ENCODE measurements around the gene ATP2B2. TPM values are rescaled to one million over a fixed set of nuclear protein-coding genes. Genes with fewer than 3 reads are reported as not detected.

ATP2B2 gene
- total RNA-seq, 4 donors from 2014 or later, result 0.42 to 2.0 (median 1.1) TPM

DNA sequence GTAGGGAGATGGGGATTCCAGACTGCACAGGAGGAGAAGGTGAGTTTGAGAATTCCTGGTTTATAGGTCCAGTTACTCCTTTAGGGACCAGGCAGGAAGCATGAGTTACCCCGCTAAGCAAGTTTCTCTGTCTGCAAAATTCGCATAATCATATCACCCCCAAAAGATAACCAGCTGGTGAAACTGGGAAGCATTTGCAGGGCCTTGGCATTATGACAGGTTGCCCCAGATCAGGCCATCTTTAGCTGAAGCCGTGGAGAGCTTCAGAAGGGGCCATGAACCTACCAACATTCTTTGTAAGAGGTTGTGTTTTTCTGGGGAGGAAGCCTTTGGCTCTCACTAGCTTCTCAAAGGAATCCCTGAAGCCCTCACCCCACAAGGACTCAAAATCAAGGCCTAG, 29.4 kb downstream of the ATP2B2 start:
- Histone ChIP-seq H3K27ac (no peak overlapping the region), H3K27me3 (peaks cover 0 to 9% of the 10 kb centered on the region in 2 donors), H3K9me3 (peaks cover 0 to 10% (median 0%) of the 10 kb centered on the region in 4 donors), H3K4me3 (no peak overlapping the region), H3K4me1 (peaks cover 0 to 3% (median 0%) of the 10 kb centered on the region in 4 donors), H3K36me3 (no peaks in the 10 kb centered on the region)
- TF ChIP-seq, protein P1, sequence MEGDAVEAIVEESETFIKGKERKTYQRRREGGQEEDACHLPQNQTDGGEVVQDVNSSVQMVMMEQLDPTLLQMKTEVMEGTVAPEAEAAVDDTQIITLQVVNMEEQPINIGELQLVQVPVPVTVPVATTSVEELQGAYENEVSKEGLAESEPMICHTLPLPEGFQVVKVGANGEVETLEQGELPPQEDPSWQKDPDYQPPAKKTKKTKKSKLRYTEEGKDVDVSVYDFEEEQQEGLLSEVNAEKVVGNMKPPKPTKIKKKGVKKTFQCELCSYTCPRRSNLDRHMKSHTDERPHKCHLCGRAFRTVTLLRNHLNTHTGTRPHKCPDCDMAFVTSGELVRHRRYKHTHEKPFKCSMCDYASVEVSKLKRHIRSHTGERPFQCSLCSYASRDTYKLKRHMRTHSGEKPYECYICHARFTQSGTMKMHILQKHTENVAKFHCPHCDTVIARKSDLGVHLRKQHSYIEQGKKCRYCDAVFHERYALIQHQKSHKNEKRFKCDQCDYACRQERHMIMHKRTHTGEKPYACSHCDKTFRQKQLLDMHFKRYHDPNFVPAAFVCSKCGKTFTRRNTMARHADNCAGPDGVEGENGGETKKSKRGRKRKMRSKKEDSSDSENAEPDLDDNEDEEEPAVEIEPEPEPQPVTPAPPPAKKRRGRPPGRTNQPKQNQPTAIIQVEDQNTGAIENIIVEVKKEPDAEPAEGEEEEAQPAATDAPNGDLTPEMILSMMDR (IDR thresholded peaks at IDR 0.05), result no peak
- TF ChIP-seq POLR2A (IDR thresholded peaks at IDR 0.05), result no peak
- TF ChIP-seq EP300 (IDR thresholded peaks at IDR 0.05), result no peak
- 88 to 93% methylated on average over 3 of the region's 3 CpGs for WGBS, 2 donors
- DNase-seq (ENCODE audit: low spot score in 2 of 2), result no peak

DNA sequence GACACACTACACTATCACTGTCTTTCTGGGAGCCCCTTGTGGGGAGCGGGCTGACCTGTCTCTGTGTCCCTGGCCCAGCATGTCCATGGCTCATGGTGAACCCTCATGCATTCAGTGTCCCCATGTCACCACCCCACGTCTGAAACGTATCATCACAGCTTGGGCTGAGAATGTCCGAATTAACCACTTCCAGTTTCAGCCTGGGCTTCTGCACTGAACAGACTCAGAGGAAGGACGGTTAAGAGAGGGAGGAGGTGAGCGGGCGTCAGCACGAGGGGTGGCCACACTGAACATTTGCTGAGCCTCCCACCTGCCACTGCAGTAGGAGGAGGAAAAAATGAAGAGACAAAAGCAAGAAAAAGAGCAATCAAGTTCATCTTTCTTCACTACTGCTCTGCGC, 30.5 kb downstream of the ATP2B2 start:
- Histone ChIP-seq H3K27ac (no peak overlapping the region), H3K27me3 (peaks cover 0 to 17% of the 10 kb centered on the region in 2 donors)
- TF ChIP-seq, protein P1 (IDR thresholded peaks at IDR 0.05), result no peak
- TF ChIP-seq EP300 (IDR thresholded peaks at IDR 0.05), result no peak
- TF ChIP-seq POLR2A (IDR thresholded peaks at IDR 0.05), result no peak

GRCh38 chr3:10474275-10474646, 31.1 kb downstream of the ATP2B2 start:
- WGBS, 2 donors, result 66 to 67% methylated on average over 5 of the region's 5 CpGs
- Histone ChIP-seq H3K4me3 (no peak overlapping the region), H3K9me3 (peaks cover 0 to 10% (median 0%) of the 10 kb centered on the region in 4 donors), H3K27me3 (peaks cover 0 to 17% of the 10 kb centered on the region in 2 donors), H3K4me1 (peaks cover 0 to 6% (median 0%) of the 10 kb centered on the region in 4 donors), H3K36me3 (no peaks in the 10 kb centered on the region), H3K27ac (no peak overlapping the region)
- no peak for TF ChIP-seq POLR2A (IDR thresholded peaks at IDR 0.05)
- TF ChIP-seq, protein P1 (IDR thresholded peaks at IDR 0.05), result no peak
- TF ChIP-seq EP300 (IDR thresholded peaks at IDR 0.05), result no peak
- no peak for DNase-seq (ENCODE audit: low spot score in 2 of 2)

More for the DNA sequence above, 30.5 kb downstream of the ATP2B2 start:
- Histone ChIP-seq H3K4me3 (no peak overlapping the region), H3K36me3 (no peaks in the 10 kb centered on the region), H3K4me1 (peaks cover 0 to 6% (median 0%) of the 10 kb centered on the region in 4 donors), H3K9me3 (peaks cover 0 to 10% (median 0%) of the 10 kb centered on the region in 4 donors)
- DNase-seq (ENCODE audit: low spot score in 2 of 2), result no peak
- WGBS, 2 donors, result 48 to 53% methylated on average over 9 of the region's 9 CpGs

DNA sequence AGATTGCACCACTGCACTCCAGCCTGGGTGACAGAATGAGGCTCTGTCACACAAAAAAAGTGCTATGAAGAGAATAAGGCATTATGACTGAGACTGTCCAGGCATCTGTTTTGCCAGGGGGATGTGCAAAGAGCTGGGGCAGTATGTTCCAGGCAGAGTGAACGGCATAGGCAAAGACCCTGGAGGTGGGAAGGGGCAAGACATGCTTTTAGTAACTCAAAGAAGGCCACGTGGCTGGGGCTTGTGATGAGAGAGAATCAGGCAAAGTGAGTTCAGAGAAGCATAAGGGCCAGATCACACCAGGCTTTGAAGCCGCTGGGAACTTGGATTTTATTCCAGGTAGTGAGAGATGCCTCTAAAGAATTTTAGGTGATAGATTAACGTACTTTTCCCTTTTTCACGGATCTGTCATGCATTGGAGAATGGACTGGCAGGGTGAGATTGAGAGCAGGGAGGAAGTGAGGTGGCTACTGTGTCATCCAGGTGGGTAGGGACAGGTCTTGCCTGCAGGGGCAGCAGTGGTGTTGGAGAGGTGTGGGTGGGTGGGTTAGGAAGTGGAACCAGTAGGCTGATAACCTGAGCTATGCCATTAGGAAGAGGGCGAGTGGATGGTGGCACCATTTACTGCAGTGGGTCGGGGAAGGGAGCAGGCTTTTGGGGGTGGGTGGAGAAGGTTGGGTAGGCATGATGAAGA, 31.7 kb downstream of the ATP2B2 start:
- H3K4me3 ChIP-seq, result no peak overlapping the region
- 72 to 74% methylated on average over 7 of the region's 7 CpGs for WGBS, 2 donors
- H3K4me1 ChIP-seq, result peaks cover 0 to 6% (median 0%) of the 10 kb centered on the region in 4 donors
- DNase-seq (ENCODE audit: low spot score in 2 of 2), result no peak
- TF ChIP-seq, protein P1 (IDR thresholded peaks at IDR 0.05), result no peak
- H3K36me3 ChIP-seq, result no peaks in the 10 kb centered on the region
- H3K27me3 ChIP-seq, result peaks cover 0 to 17% of the 10 kb centered on the region in 2 donors
- peaks cover 0 to 6% (median 0%) of the 10 kb centered on the region in 4 donors for H3K9me3 ChIP-seq
- H3K27ac ChIP-seq, result no peak overlapping the region

DNA sequence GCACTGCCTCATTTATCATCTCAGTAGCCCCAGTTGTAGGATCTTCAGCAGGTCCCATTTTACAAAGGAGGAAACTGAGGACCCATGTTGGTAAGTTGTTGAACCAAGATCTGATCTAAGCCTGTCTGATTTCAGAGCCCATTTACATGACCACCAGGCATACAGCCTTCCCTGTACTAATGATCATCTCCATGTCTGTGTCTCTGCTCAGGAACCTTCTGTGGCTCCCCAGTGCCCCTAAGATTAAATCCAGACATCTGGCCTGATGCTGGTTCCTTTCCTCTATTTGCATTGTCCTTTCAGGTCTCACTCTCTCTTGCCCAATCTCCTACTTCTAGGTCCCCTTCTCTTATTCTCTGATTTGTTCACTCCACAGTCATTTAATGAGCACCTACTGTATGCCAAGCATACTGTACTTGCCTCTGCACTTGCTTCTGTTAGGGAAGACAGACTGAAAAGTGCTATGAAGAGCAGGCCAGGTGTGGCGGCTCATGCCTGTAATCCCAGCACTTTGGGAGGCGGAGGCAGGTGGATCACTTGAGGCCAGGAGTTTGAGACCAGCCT, 32.4 kb downstream of the ATP2B2 start:
- Histone ChIP-seq H3K4me3 (no peak overlapping the region), H3K36me3 (no peaks in the 10 kb centered on the region), H3K9me3 (no peaks in the 10 kb centered on the region), H3K4me1 (peaks cover 0 to 6% (median 0%) of the 10 kb centered on the region in 4 donors), H3K27me3 (peaks cover 0 to 17% of the 10 kb centered on the region in 2 donors), H3K27ac (no peak overlapping the region)
- TF ChIP-seq POLR2A (IDR thresholded peaks at IDR 0.05) (no peak), EP300 (IDR thresholded peaks at IDR 0.05) (no peak)
- TF ChIP-seq, protein P1 (IDR thresholded peaks at IDR 0.05), result no peak
- no peak for DNase-seq (ENCODE audit: low spot score in 2 of 2)
- 96 to 100% methylated on average over 2 of the region's 2 CpGs for WGBS, 2 donors

All from tibial nerve (tissue), 4 donors.